Stimulated activated effector memory CD8-positive, alpha-beta T cell treated with anti-CD3 and anti-CD28 coated beads, Interleukin-12 subunit alpha, Interleukin-12 subunit beta, amount 100 ng/mL, for 72 hours (primary cell): Measurements from ENCODE around the gene SLC1A2.
A peak's percentile ranks its signal among the peaks of the same experiment; 100 is the strongest.

Experiments used
- ATAC-seq: fragments of 150-1000 bp; cut with Tn5 transposase; 2 replicates; pipeline ENCODE4 v1.10.0; 2021
- DNase-seq, 2 donors: peaks; one replicate each; pipeline ENCODE4 v3.0.0; 2021 to 2022; ENCODE audit warnings: low spot score in 2 of 2
- H3K27ac Mint-ChIP-seq: one replicate; pipeline ENCODE4 v1.8.0; 2022; ENCODE audit warnings: mild to moderate bottlenecking, mixed read lengths
- H3K36me3 Mint-ChIP-seq: one replicate; pipeline ENCODE4 v1.8.0; 2022; ENCODE audit warnings: mild to moderate bottlenecking, mixed read lengths
- H3K4me1 Mint-ChIP-seq: one replicate; pipeline ENCODE4 v1.8.0; 2022; ENCODE audit warnings: mixed read lengths
- H3K4me3 Mint-ChIP-seq: one replicate; pipeline ENCODE4 v1.8.0; 2022; ENCODE audit warnings: mild to moderate bottlenecking, mixed read lengths
- H3K9me3 Mint-ChIP-seq: one replicate; pipeline ENCODE4 v1.8.0; 2022; ENCODE audit warnings: mixed read lengths

SLC1A2 gene

GRCh38 chr11:35419184-35419829, at the start of gene SLC1A2:
Gene SLC1A2, minus strand, starts transcription at chr11:35419558. Its CDS starts 592 bp downstream, at chr11:35418966.
- H3K4me3 Mint-ChIP-seq, result peak within 1 kb of the TSS; percentile 43
- H3K27ac Mint-ChIP-seq, result no peak within 1 kb of the TSS
- H3K9me3 Mint-ChIP-seq, result no peaks in the 10 kb centered on the region
- ATAC-seq (no peak), DNase-seq (no peak)
- no peaks in the 10 kb centered on the region for H3K36me3 Mint-ChIP-seq
- peaks cover 6% of the 10 kb centered on the region for H3K4me1 Mint-ChIP-seq

- Mint-ChIP-seq H3K4me3 (no peak overlapping the region), H3K4me1 (no peaks in the 10 kb centered on the region), H3K27ac (no peak overlapping the region), H3K9me3 (no peaks in the 10 kb centered on the region), H3K36me3 (no peaks in the 10 kb centered on the region)
- no peak for ATAC-seq
- no peak for DNase-seq
These were observed 46.7 kb upstream of the SLC1A2 start for GRCh38 chr11:35466058-35466457.

- no peaks in the 10 kb centered on the region for H3K36me3 Mint-ChIP-seq
- H3K4me3 Mint-ChIP-seq, result no peak overlapping the region
- no peaks in the 10 kb centered on the region for H3K9me3 Mint-ChIP-seq
- DNase-seq (no peak), ATAC-seq (no peak)
- H3K4me1 Mint-ChIP-seq, result no peaks in the 10 kb centered on the region
- no peak overlapping the region for H3K27ac Mint-ChIP-seq
These were observed 45.0 kb upstream of the SLC1A2 start for GRCh38 chr11:35464308-35464707.

- H3K9me3 Mint-ChIP-seq, result no peaks in the 10 kb centered on the region
- no peak overlapping the region for H3K27ac Mint-ChIP-seq
- H3K4me1 Mint-ChIP-seq, result no peaks in the 10 kb centered on the region
- DNase-seq (no peak), ATAC-seq (no peak)
- no peaks in the 10 kb centered on the region for H3K36me3 Mint-ChIP-seq
- H3K4me3 Mint-ChIP-seq, result no peak overlapping the region
These were observed 44.0 kb upstream of the SLC1A2 start for GRCh38 chr11:35463331-35463751.

GRCh38 chr11:35461917-35462538, 42.7 kb upstream of the SLC1A2 start:
- no peak overlapping the region for H3K4me3 Mint-ChIP-seq
- ATAC-seq, result no peak
- no peak for DNase-seq
- H3K9me3 Mint-ChIP-seq, result no peaks in the 10 kb centered on the region
- H3K27ac Mint-ChIP-seq, result no peak overlapping the region
- no peaks in the 10 kb centered on the region for H3K36me3 Mint-ChIP-seq
- H3K4me1 Mint-ChIP-seq, result no peaks in the 10 kb centered on the region

GRCh38 chr11:35459489-35459888, 40.1 kb upstream of the SLC1A2 start:
- no peaks in the 10 kb centered on the region for H3K9me3 Mint-ChIP-seq
- no peaks in the 10 kb centered on the region for H3K36me3 Mint-ChIP-seq
- H3K4me1 Mint-ChIP-seq, result no peaks in the 10 kb centered on the region
- DNase-seq (no peak), ATAC-seq (no peak)
- no peak overlapping the region for H3K27ac Mint-ChIP-seq
- no peak overlapping the region for H3K4me3 Mint-ChIP-seq

GRCh38 chr11:35458846-35459245, 39.5 kb upstream of the SLC1A2 start:
- DNase-seq (no peak), ATAC-seq (no peak)
- no peaks in the 10 kb centered on the region for H3K36me3 Mint-ChIP-seq
- H3K27ac Mint-ChIP-seq, result no peak overlapping the region
- no peaks in the 10 kb centered on the region for H3K4me1 Mint-ChIP-seq
- H3K4me3 Mint-ChIP-seq, result no peak overlapping the region
- H3K9me3 Mint-ChIP-seq, result no peaks in the 10 kb centered on the region

GRCh38 chr11:35454362-35454761, 35.0 kb upstream of the SLC1A2 start:
- no peak overlapping the region for H3K4me3 Mint-ChIP-seq
- H3K36me3 Mint-ChIP-seq, result no peaks in the 10 kb centered on the region
- H3K4me1 Mint-ChIP-seq, result no peaks in the 10 kb centered on the region
- H3K9me3 Mint-ChIP-seq, result no peaks in the 10 kb centered on the region
- ATAC-seq (no peak), DNase-seq (no peak)
- H3K27ac Mint-ChIP-seq, result no peak overlapping the region

GRCh38 chr11:35436581-35437250, 17.4 kb upstream of the SLC1A2 start:
- Mint-ChIP-seq H3K4me1 (no peaks in the 10 kb centered on the region), H3K27ac (no peak overlapping the region), H3K9me3 (no peaks in the 10 kb centered on the region), H3K4me3 (no peak overlapping the region), H3K36me3 (no peaks in the 10 kb centered on the region)
- DNase-seq (no peak), ATAC-seq (no peak)

GRCh38 chr11:35433588-35433987, 14.2 kb upstream of the SLC1A2 start:
- DNase-seq, result no peak
- no peak overlapping the region for H3K27ac Mint-ChIP-seq
- no peak for ATAC-seq
- H3K4me1 Mint-ChIP-seq, result no peaks in the 10 kb centered on the region
- H3K9me3 Mint-ChIP-seq, result no peaks in the 10 kb centered on the region
- H3K4me3 Mint-ChIP-seq, result no peak overlapping the region
- H3K36me3 Mint-ChIP-seq, result no peaks in the 10 kb centered on the region

- no peak for DNase-seq
- H3K4me3 Mint-ChIP-seq, result no peak overlapping the region
- no peak overlapping the region for H3K27ac Mint-ChIP-seq
- no peaks in the 10 kb centered on the region for H3K36me3 Mint-ChIP-seq
- ATAC-seq, result no peak
- H3K9me3 Mint-ChIP-seq, result no peaks in the 10 kb centered on the region
- no peaks in the 10 kb centered on the region for H3K4me1 Mint-ChIP-seq
These were observed 13.1 kb upstream of the SLC1A2 start for GRCh38 chr11:35432464-35432863.

- no peak overlapping the region for H3K4me3 Mint-ChIP-seq
- H3K9me3 Mint-ChIP-seq, result no peaks in the 10 kb centered on the region
- DNase-seq, result no peak
- ATAC-seq, result no peak
- no peak overlapping the region for H3K27ac Mint-ChIP-seq
- no peaks in the 10 kb centered on the region for H3K4me1 Mint-ChIP-seq
- no peaks in the 10 kb centered on the region for H3K36me3 Mint-ChIP-seq
These were observed 7.7 kb upstream of the SLC1A2 start for GRCh38 chr11:35427071-35427470.

- no peak for ATAC-seq
- Mint-ChIP-seq H3K36me3 (no peaks in the 10 kb centered on the region), H3K9me3 (no peaks in the 10 kb centered on the region), H3K4me1 (no peaks in the 10 kb centered on the region), H3K4me3 (no peak overlapping the region), H3K27ac (no peak overlapping the region)
- DNase-seq, result no peak
These were observed 7.0 kb upstream of the SLC1A2 start for GRCh38 chr11:35426351-35426750.

- Mint-ChIP-seq H3K36me3 (no peaks in the 10 kb centered on the region), H3K4me3 (no peak overlapping the region), H3K27ac (no peak overlapping the region), H3K4me1 (no peaks in the 10 kb centered on the region), H3K9me3 (no peaks in the 10 kb centered on the region)
- DNase-seq (no peak), ATAC-seq (no peak)
These were observed 6.3 kb upstream of the SLC1A2 start for GRCh38 chr11:35425603-35426212.

- ATAC-seq (no peak), DNase-seq (no peak)
- no peaks in the 10 kb centered on the region for H3K4me1 Mint-ChIP-seq
These were observed 5.0 kb upstream of the SLC1A2 start for GRCh38 chr11:35424157-35424940.

More at GRCh38 chr11:35424157-35424940, 5.0 kb upstream of the SLC1A2 start:
- Mint-ChIP-seq H3K9me3 (no peaks in the 10 kb centered on the region), H3K4me3 (no peak overlapping the region), H3K27ac (no peak overlapping the region), H3K36me3 (no peaks in the 10 kb centered on the region)
